ENCODE measurements around the gene GBX1. TPM values are rescaled to one million over a fixed set of nuclear protein-coding genes. Genes with fewer than 3 reads are reported as not detected.

Gene GBX1
- total RNA-seq, 2 experiments from 2014 or later: not detected

- H3K4me2 ChIP-seq (ENCODE audit: low read length): no peak overlapping the region
- H2AFZ ChIP-seq (ENCODE audit: low read length): no peak overlapping the region
- no peaks in the 10 kb centered on the region for H3K4me1 ChIP-seq (ENCODE audit: insufficient read depth, low read length, poor library complexity, severe bottlenecking)
- no peak overlapping the region for H3K4me3 ChIP-seq (ENCODE audit: low read depth, low read length, poor library complexity, severe bottlenecking)
- DNase-seq (ENCODE audit: low spot score): no peak
- H3K79me2 ChIP-seq (ENCODE audit: insufficient read depth, low read depth, low read length): no peaks in the 10 kb centered on the region
- no peak overlapping the region for H3K27ac ChIP-seq (ENCODE audit: low read depth, low read length, poor library complexity, severe bottlenecking)
- H3K9me3 ChIP-seq (ENCODE audit: low read length): no peaks in the 10 kb centered on the region
- BruUV-seq (replicated peaks): no TSS peak
- POLR2A ChIA-PET: interaction anchor here (0.7 kb wide), 1 partner anchor 120 kb away, joined by 3 read pairs; no protein-coding TSS in a partner anchor
- no peaks in the 10 kb centered on the region for H3K36me3 ChIP-seq (ENCODE audit: insufficient read depth, low read length)
- H4K20me1 ChIP-seq (ENCODE audit: insufficient read depth, low read length): no peaks in the 10 kb centered on the region
- intact Hi-C loops (cut with micrococcal nuclease; ENCODE audit: unreplicated experiment): loop anchor here (2.0 to 10.0 kb wide), 5 partner anchors 24 to 332 kb away; partner anchors contain the start of gene AGAP3
- no peaks in the 10 kb centered on the region for H3K9me2 ChIP-seq (ENCODE audit: insufficient read depth, low read length)
- CTCF ChIA-PET (ENCODE audit: unreplicated experiment): interaction anchor here (0.6 kb wide), 2 partner anchors 30 to 764 kb away, joined by 3 to 5 read pairs; no protein-coding TSS in a partner anchor
- TF ChIP-seq EZH2phosphoT487 (IDR thresholded peaks at IDR 0.05; ENCODE audit: borderline replicate concordance, low read depth, low read length) (no peak), CTCF (conservative IDR thresholded peaks at IDR 0.05; ENCODE audit: low read length) (no peak)
These were observed 57.1 kb downstream of the GBX1 start for GRCh38 chr7:151110236-151110940.

- Histone ChIP-seq H3K27ac (ENCODE audit: low read depth, low read length, poor library complexity, severe bottlenecking) (no peak overlapping the region), H3K4me3 (ENCODE audit: low read depth, low read length, poor library complexity, severe bottlenecking) (no peak overlapping the region), H3K9me3 (ENCODE audit: low read length) (no peaks in the 10 kb centered on the region), H3K36me3 (ENCODE audit: insufficient read depth, low read length) (no peaks in the 10 kb centered on the region), H3K4me1 (ENCODE audit: insufficient read depth, low read length, poor library complexity, severe bottlenecking) (no peaks in the 10 kb centered on the region), H3K4me2 (ENCODE audit: low read length) (no peak overlapping the region), H2AFZ (ENCODE audit: low read length) (no peak overlapping the region), H3K79me2 (ENCODE audit: insufficient read depth, low read depth, low read length) (no peaks in the 10 kb centered on the region), H3K9me2 (ENCODE audit: insufficient read depth, low read length) (no peaks in the 10 kb centered on the region), H4K20me1 (ENCODE audit: insufficient read depth, low read length) (no peaks in the 10 kb centered on the region; the same call in 1 of the 2 replicates)
- no peak for DNase-seq (ENCODE audit: low spot score)
- intact Hi-C loops (cut with micrococcal nuclease; ENCODE audit: unreplicated experiment): loop anchor here (2.0 to 10.0 kb wide), 5 partner anchors 23 to 331 kb away; partner anchors contain the start of gene AGAP3
- POLR2A ChIA-PET: interaction anchor here (0.6 kb wide), 1 partner anchor 52 kb away, joined by 3 read pairs; the partner anchor contains the start of gene CDK5
- CTCF ChIA-PET (ENCODE audit: unreplicated experiment): no interaction called here
- BruUV-seq (replicated peaks): no TSS peak
- TF ChIP-seq EZH2phosphoT487 (IDR thresholded peaks at IDR 0.05; ENCODE audit: borderline replicate concordance, low read depth, low read length) (no peak), CTCF (conservative IDR thresholded peaks at IDR 0.05; ENCODE audit: low read length) (no peak)
These were observed 58.1 kb downstream of the GBX1 start for GRCh38 chr7:151109094-151110048.

Data from OCI-LY7 (cell line).